ENCODE data around the gene RAMP1.

- TF ChIP-seq, protein P1, sequence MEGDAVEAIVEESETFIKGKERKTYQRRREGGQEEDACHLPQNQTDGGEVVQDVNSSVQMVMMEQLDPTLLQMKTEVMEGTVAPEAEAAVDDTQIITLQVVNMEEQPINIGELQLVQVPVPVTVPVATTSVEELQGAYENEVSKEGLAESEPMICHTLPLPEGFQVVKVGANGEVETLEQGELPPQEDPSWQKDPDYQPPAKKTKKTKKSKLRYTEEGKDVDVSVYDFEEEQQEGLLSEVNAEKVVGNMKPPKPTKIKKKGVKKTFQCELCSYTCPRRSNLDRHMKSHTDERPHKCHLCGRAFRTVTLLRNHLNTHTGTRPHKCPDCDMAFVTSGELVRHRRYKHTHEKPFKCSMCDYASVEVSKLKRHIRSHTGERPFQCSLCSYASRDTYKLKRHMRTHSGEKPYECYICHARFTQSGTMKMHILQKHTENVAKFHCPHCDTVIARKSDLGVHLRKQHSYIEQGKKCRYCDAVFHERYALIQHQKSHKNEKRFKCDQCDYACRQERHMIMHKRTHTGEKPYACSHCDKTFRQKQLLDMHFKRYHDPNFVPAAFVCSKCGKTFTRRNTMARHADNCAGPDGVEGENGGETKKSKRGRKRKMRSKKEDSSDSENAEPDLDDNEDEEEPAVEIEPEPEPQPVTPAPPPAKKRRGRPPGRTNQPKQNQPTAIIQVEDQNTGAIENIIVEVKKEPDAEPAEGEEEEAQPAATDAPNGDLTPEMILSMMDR (IDR thresholded peaks at IDR 0.05; ENCODE audit: poor library complexity, severe bottlenecking) = no peak
- TF ChIP-seq EZH2 (IDR thresholded peaks at IDR 0.05; ENCODE audit: borderline replicate concordance, insufficient read depth, low read length, poor library complexity, severe bottlenecking) (no peak), RAD21 (conservative IDR thresholded peaks at IDR 0.05) (no peak), TAF1 (IDR thresholded peaks at IDR 0.05; ENCODE audit: low read depth) (no peak), SMC3 (conservative IDR thresholded peaks at IDR 0.05; ENCODE audit: poor library complexity) (no peak)
These were observed 35.3 kb upstream of the RAMP1 start for GRCh38 chr2:237824085-237824484.
